ENCODE measurements around the gene ANGPTL1.

Gene ANGPTL1

GRCh38 chr1:178870944-178871343 is at the start of gene ANGPTL1:
ANGPTL1 (minus strand) TSS chr1:178871077; CDS start chr1:178865776, 5,301 bp downstream.
- no peak for DNase-seq (ENCODE audit: low read depth)

- no peak for DNase-seq (ENCODE audit: low read depth)
Observed at GRCh38 chr1:178919581-178919980, 48.7 kb upstream of the ANGPTL1 start.

GRCh38 chr1:178918955-178919354 is 48.1 kb upstream of the ANGPTL1 start:
- DNase-seq (ENCODE audit: low read depth): no peak

- DNase-seq (ENCODE audit: low read depth): no peak
Observed at GRCh38 chr1:178918308-178918707, 47.4 kb upstream of the ANGPTL1 start.

- no peak for DNase-seq (ENCODE audit: low read depth)
Observed at GRCh38 chr1:178916448-178917174, 45.7 kb upstream of the ANGPTL1 start.

- DNase-seq (ENCODE audit: low read depth): no peak
Observed at GRCh38 chr1:178912597-178912996, 41.7 kb upstream of the ANGPTL1 start.

- DNase-seq (ENCODE audit: low read depth): no peak
Observed at GRCh38 chr1:178910023-178910422, 39.1 kb upstream of the ANGPTL1 start.

- no peak for DNase-seq (ENCODE audit: low read depth)
Observed at GRCh38 chr1:178908358-178908757, 37.5 kb upstream of the ANGPTL1 start.

GRCh38 chr1:178901482-178902125 is 30.7 kb upstream of the ANGPTL1 start:
- DNase-seq (ENCODE audit: low read depth): no peak

- no peak for DNase-seq (ENCODE audit: low read depth)
Observed at GRCh38 chr1:178899402-178899801, 28.5 kb upstream of the ANGPTL1 start.

- no peak for DNase-seq (ENCODE audit: low read depth)
Observed at GRCh38 chr1:178898401-178898800, 27.5 kb upstream of the ANGPTL1 start.

GRCh38 chr1:178895928-178896327 is 25.1 kb upstream of the ANGPTL1 start:
- DNase-seq (ENCODE audit: low read depth): no peak

GRCh38 chr1:178886551-178886950 is 15.7 kb upstream of the ANGPTL1 start:
- DNase-seq (ENCODE audit: low read depth): no peak

GRCh38 chr1:178885869-178886268 is 15.0 kb upstream of the ANGPTL1 start:
- DNase-seq (ENCODE audit: low read depth): no peak

GRCh38 chr1:178881950-178882349 is 11.1 kb upstream of the ANGPTL1 start:
- no peak for DNase-seq (ENCODE audit: low read depth)

- no peak for DNase-seq (ENCODE audit: low read depth)
Observed at GRCh38 chr1:178877896-178878295, 7.0 kb upstream of the ANGPTL1 start.

GRCh38 chr1:178875936-178876335 is 5.1 kb upstream of the ANGPTL1 start:
- DNase-seq (ENCODE audit: low read depth): no peak

GRCh38 chr1:178874966-178875365 is 4.1 kb upstream of the ANGPTL1 start:
- DNase-seq (ENCODE audit: low read depth): no peak

- DNase-seq (ENCODE audit: low read depth): no peak
Observed at GRCh38 chr1:178871551-178872320, 859 bp upstream of the ANGPTL1 start.

- DNase-seq (ENCODE audit: low read depth): no peak
Observed at GRCh38 chr1:178870221-178870620, 656 bp downstream of the ANGPTL1 start.

GRCh38 chr1:178869119-178869697 is 1.7 kb downstream of the ANGPTL1 start:
- no peak for DNase-seq (ENCODE audit: low read depth)

- no peak for DNase-seq (ENCODE audit: low read depth)
Observed at GRCh38 chr1:178868706-178869105, 2.2 kb downstream of the ANGPTL1 start.

GRCh38 chr1:178867670-178868069 is 3.2 kb downstream of the ANGPTL1 start:
- DNase-seq (ENCODE audit: low read depth): no peak

Data from stimulated activated CD4-positive, alpha-beta T cell treated with anti-CD3 and anti-CD28 coated beads, Interleukin-2, amount 100 ng/mL, for 4 hours (primary cell).